Adipocyte (in vitro differentiated cells): ENCODE results near the gene MSI1.
"Not testable (repeated sequence)": the region's sequence is repeated elsewhere in the genome, so short reads cannot be mapped to it uniquely, and the experiment has no call there.

ENCODE experiments used
- DNase-seq: peaks from one replicate; pipeline ENCODE4 v3.0.0-alpha.2; 2015; ENCODE audit warnings: low read depth
- H3K27me3 ChIP-seq: replicated peaks from 2 replicates; pipeline ENCODE4 v1.7.0; 2013; ENCODE audit warnings: mild to moderate bottlenecking, low read length, moderate library complexity; ENCODE audit not compliant: control insufficient read depth, insufficient read depth
- H3K36me3 ChIP-seq: 2 replicates; pipeline ENCODE4 v1.7.0; 2013; ENCODE audit warnings: low read length, mild to moderate bottlenecking, moderate library complexity; ENCODE audit not compliant: control insufficient read depth, insufficient read depth, severe bottlenecking
- H3K4me1 ChIP-seq: 2 replicates; pipeline ENCODE4 v1.7.0; 2013; ENCODE audit warnings: mild to moderate bottlenecking, low read length, moderate library complexity; ENCODE audit not compliant: control insufficient read depth, insufficient read depth
- H3K4me3 ChIP-seq: 2 replicates; pipeline ENCODE4 v1.7.0; 2013; ENCODE audit warnings: mild to moderate bottlenecking, low read length, moderate library complexity
- H3K9ac ChIP-seq: 2 replicates; pipeline ENCODE4 v1.7.0; 2013; ENCODE audit warnings: mild to moderate bottlenecking, low read length, moderate library complexity
- H3K9me3 ChIP-seq: 2 replicates; pipeline ENCODE4 v1.7.0; 2013; ENCODE audit warnings: mild to moderate bottlenecking, low read length, moderate library complexity; ENCODE audit not compliant: control insufficient read depth

The MSI1 gene

DNA sequence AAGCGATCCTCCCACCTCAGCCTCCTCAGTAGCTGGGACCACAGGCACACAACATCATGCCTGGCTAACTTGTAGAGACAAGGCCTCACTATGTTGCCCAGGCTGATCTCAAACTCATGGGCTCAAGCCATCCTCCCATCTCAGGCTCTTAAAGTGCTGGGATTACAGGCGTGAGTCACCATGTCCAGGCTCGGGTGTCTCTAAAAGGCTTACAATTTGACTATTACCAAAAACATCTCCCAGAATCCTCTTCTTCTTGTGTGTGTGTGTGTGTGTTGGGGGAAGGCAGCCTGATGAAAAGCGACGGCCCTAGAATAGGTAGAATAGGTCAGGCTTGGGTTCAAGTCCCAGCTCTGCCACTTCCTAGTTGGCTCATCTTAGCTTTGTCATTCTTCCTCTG is 16.8 kb downstream of the MSI1 start:
- Histone ChIP-seq H3K9me3 (no peaks in the 10 kb centered on the region), H3K27me3 (peaks cover 8% of the 10 kb centered on the region), H3K9ac (no peak overlapping the region), H3K4me1 (peaks cover 26% of the 10 kb centered on the region), H3K4me3 (no peak overlapping the region), H3K36me3 (no peaks in the 10 kb centered on the region)
- DNase-seq = peak; percentile 30

DNA sequence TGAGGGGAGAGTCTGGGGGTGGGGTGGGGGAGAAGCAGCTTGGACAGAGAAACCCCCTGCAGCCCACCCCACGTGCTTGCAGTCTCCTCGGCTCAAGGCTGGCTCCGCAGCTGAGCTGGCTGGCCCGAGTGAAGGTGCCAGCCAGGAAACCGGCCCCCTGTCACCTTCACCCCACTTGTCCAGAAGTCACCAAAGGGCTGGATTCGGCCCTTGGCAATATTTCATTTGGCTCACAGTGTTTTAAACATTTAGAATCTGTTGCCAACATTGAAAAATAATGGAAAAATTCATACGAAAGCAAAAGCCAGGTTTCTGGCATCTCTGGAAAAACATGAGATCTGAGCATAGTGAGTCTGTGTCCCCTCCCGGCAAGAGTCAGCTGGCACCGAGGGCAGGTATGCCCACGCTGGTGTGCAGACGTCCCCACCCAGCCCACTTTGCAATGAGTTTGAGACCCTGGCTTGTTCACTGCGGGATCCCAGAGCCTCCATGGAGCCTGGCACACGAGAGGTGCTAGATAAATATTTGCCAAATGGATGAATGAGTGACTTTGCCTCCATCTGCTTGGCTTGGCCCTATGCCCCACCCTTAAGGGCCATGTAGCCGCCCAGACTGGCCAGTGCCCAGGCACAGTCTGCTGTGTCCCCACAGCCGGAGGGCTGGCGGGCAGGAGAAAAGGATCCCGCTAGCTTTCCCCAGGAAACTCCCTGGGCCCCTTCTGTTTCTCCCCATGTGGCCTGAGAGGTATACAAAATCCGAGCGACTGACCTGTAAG is 18.2 kb downstream of the MSI1 start:
- H3K27me3 ChIP-seq = peaks cover 10% of the 10 kb centered on the region
- no peaks in the 10 kb centered on the region for H3K36me3 ChIP-seq
- DNase-seq = no peak
- no peaks in the 10 kb centered on the region for H3K9me3 ChIP-seq
- peak overlapping the region; percentile 6 for H3K9ac ChIP-seq
- peaks cover 26% of the 10 kb centered on the region for H3K4me1 ChIP-seq
- no peak overlapping the region for H3K4me3 ChIP-seq

DNA sequence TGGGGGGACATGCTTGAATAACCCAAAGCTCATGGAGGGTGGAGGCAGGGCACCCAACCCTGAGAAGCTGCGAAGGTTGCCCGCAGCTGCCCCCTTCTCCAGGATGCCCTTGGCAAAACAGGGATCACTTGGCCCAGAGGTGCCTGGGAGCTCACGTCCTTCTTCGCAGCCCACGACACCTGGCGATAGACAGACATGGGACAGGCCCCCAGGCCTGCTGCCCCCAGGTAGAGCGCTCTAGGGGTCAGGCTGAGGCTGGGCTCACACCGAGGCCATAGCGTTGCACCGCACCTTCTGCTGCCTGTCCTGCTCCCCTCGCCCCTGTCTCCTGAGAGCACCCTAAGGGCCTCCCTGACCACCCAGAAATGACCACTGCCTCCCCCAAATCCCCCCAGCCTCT is 21.2 kb downstream of the MSI1 start:
- Histone ChIP-seq H3K27me3 (peaks cover 20% of the 10 kb centered on the region), H3K9ac (no peak overlapping the region), H3K4me3 (no peak overlapping the region), H3K9me3 (no peaks in the 10 kb centered on the region), H3K36me3 (no peaks in the 10 kb centered on the region), H3K4me1 (peaks cover 25% of the 10 kb centered on the region)
- DNase-seq = no peak

DNA sequence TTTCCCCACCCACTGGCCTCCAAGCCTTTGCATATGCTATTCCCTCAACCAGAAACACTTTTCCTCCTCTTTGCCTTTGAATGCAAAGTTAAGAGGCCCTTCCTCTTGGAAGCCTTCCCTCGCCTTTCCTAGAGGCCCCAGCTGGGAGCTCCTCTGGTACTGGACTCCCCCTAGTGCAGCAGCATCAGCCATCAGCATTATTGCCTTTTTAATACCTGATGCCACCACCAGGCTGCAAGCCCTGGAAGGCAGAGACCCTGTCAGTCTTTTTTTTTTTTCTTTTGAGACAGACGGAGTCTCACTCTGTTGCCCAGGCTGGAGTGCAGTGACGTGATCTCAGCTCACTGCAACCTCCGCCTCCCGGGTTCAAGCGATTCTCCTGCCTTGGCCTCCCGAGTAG is 22.3 kb downstream of the MSI1 start:
- Histone ChIP-seq H3K9me3 (no peaks in the 10 kb centered on the region), H3K4me1 (peaks cover 17% of the 10 kb centered on the region), H3K9ac (no peak overlapping the region), H3K27me3 (peaks cover 20% of the 10 kb centered on the region), H3K4me3 (no peak overlapping the region), H3K36me3 (no peaks in the 10 kb centered on the region)
- DNase-seq = no peak

DNA sequence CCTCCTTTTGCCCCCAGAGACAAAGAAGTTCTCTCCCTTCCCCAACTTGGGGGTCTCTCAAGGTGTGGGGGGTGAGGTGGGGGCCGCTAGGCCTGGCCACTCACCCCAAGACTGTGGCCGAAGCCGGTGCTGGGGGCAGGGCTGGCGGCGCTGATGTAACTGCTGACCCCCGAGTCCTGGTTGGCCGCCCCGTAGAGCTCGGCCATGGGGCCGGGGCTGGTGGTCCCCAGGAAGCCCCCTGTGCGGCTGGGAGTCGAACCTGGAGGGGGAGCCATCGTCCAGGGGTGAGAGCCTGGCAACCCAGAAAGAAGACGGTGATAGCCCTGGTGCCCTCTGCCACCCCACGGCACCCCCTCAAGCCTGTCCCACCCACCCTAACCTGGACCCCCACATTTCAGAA is 22.9 kb downstream of the MSI1 start:
- Histone ChIP-seq H3K9me3 (no peaks in the 10 kb centered on the region), H3K36me3 (no peaks in the 10 kb centered on the region), H3K4me3 (no peak overlapping the region), H3K9ac (no peak overlapping the region), H3K4me1 (peaks cover 13% of the 10 kb centered on the region), H3K27me3 (peaks cover 20% of the 10 kb centered on the region)
- no peak for DNase-seq

DNA sequence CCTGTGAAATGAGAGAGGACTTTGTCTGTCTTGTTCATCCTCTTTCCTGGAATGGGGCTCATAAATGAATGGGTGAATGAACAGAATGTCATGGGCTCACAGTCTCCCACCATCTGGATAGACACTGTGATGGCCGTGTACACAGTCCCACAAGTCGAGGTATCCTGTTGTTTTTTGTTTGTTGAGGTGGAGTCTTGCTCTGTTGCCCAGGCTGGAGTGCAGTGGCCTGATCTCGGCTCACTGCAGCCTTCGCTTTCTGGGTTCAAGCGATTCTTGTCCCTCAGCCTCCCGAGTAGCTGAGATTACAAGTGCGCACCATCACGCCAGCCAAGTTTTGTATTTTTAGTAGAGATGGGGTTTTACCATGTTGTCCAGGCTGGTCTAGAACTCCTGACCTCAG is 25.3 kb downstream of the MSI1 start:
- Histone ChIP-seq H3K9ac (no peak overlapping the region), H3K4me3 (no peak overlapping the region), H3K4me1 (no peaks in the 10 kb centered on the region), H3K36me3 (no peaks in the 10 kb centered on the region), H3K9me3 (no peaks in the 10 kb centered on the region), H3K27me3 (peaks cover 25% of the 10 kb centered on the region)
- DNase-seq = no peak

DNA sequence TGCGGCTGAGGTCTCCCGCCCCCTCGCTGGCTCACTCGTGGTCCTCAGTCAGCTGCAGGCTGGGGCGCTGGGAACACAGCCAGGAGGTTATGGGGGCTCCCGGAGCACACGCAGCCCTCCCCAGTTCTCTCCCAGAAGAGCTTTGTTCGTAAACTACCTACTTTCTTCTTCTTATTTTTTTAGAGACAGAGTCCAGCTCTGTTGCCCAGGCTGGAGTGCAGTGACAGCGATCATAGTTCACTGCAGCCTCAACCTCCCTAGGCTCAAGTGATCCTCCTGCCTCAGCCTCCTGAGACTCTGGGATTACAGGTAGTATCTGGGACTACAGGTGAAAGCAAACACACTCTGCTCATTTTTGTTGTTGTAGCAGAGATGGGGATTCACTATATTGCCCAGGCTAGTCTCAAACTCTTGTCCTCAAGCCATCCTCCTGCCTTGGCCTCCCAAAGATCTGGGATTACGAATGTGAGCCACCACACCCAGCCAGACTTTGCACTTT is 25.9 kb downstream of the MSI1 start:
- no peak overlapping the region for H3K4me3 ChIP-seq
- no peaks in the 10 kb centered on the region for H3K36me3 ChIP-seq
- no peak for DNase-seq
- no peaks in the 10 kb centered on the region for H3K4me1 ChIP-seq
- H3K27me3 ChIP-seq = peaks cover 25% of the 10 kb centered on the region
- no peaks in the 10 kb centered on the region for H3K9me3 ChIP-seq
- no peak overlapping the region for H3K9ac ChIP-seq

DNA sequence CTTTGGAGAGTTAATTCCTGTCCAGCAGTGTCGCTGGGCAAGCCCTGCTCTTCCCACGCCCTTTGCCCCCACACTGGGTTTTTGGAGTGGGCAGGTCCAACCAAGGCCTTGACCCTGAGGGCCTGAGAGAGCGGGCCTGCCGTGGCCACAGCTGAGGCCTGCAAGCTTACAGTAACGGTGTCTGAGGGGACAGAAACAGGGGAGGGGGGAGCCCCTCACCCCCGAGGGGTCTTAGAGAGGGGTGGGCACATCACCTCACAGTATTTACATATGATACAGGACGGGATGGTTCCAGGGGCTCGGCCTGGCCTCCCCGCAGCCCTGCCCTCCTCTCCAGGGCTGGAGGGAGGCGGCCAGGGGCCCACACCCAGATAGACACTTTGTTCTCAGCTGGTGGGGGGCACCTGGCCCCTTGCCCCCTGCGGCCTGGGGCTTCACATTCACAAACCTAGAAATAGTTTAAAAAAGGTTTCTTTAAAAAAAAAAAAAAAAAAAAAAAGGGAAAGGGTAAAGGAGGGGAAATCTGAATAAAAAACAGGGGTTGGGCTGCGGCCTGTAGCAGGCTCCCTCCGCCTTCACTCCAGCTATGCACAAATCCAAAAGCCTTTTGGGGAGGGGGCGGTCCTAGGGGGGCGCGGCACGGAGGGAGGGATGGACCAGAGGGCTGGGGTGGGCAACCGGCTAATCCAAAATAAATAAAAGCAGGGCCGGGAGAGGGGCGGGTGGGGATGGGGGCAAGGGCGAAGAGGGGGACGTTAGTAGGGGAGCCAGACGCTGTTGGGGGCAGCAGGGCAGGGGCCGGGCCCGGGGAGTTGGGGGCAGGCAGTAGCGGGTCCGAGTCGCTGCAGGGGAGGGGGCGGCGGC is 26.6 kb downstream of the MSI1 start:
- Histone ChIP-seq H3K27me3 (peaks cover 21% of the 10 kb centered on the region), H3K36me3 (no peaks in the 10 kb centered on the region), H3K4me3 (no peak overlapping the region), H3K4me1 (no peaks in the 10 kb centered on the region), H3K9ac (no peak overlapping the region), H3K9me3 (peaks cover 6% of the 10 kb centered on the region)
- DNase-seq = no peak

DNA sequence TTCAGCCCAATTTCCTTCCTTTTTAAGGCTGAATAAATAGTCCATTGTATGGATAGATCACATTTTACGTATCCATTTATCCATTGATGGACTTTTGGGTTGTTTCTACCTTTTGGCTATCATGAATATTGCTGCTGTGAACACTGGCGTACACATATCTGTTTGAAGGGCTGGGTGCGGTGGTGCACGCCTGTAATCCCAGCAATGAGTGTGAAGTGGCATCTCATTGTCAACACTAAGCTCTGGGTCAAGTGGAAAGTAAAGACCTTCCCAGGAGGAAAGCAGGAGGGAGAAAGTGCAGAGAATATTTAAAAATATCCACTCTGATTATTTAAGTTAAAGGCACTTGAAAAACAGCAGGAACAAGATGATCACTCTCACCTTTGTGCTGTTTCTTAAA is 29.7 kb downstream of the MSI1 start:
- Histone ChIP-seq H3K4me3 (no peak overlapping the region), H3K36me3 (no peaks in the 10 kb centered on the region), H3K9me3 (peaks cover 6% of the 10 kb centered on the region), H3K27me3 (peaks cover 11% of the 10 kb centered on the region), H3K9ac (no peak overlapping the region), H3K4me1 (no peaks in the 10 kb centered on the region)
- no peak for DNase-seq

DNA sequence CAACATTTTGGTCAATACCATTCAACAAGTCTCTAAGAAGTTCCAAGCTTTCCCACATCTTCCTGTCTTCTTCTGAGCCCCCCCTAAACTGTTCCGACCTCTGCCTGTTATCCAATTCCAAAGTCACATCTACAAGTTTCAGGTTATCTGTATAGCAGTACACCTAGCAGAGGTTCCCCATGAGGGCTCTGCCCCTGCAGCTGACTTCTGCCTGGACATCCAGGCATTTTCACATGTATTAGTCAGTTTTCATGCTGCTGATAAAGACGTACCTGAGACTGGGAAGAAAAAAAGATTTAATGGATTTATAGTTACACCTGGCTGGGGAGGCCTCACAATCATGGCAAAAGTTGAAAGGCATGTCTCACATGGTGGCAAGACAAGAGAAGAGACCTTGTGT is 31.2 kb downstream of the MSI1 start:
- peaks cover 6% of the 10 kb centered on the region for H3K9me3 ChIP-seq
- H3K27me3 ChIP-seq = peaks cover 13% of the 10 kb centered on the region
- no peak overlapping the region for H3K4me3 ChIP-seq
- no peaks in the 10 kb centered on the region for H3K4me1 ChIP-seq
- DNase-seq = no peak
- no peaks in the 10 kb centered on the region for H3K36me3 ChIP-seq
- no peak overlapping the region for H3K9ac ChIP-seq

DNA sequence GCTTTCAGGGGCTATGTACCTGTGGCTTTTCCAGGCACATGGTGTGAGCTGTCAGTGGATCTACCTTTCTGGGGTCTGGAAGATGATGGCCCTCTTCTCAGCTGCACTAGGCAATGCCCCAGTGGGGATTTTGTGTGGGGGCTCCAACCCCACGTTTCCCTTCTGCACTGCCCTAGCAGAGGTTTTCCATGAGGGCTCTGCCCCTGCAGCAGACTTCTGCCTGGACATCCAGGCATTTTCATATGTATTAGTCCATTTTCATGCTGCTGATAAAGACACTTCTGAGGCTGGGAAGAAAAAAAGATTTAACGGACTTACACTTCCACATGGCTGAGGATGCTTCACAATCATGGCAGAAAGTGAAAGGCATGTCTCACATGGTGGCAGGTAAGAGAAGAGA is 32.6 kb downstream of the MSI1 start:
- not testable (repeated sequence) for H3K4me1 ChIP-seq, H3K36me3 ChIP-seq, H3K4me3 ChIP-seq, H3K9me3 ChIP-seq, H3K9ac ChIP-seq, DNase-seq
- peaks cover 21% of the 10 kb centered on the region for H3K27me3 ChIP-seq
